Ishikawa (cell line): ENCODE results near the gene PKP1.

Experiments used
- CEBPB ChIP-seq: IDR thresholded peaks from 2 replicates; pipeline ENCODE4 v1.6.1; 2012
- EGR1 ChIP-seq: IDR thresholded peaks from 2 replicates; pipeline ENCODE4 v1.6.1; 2012
- EP300 ChIP-seq: IDR thresholded peaks from 2 replicates; pipeline ENCODE4 v1.6.1; 2012; ENCODE audit warnings: borderline replicate concordance
- FOXM1 ChIP-seq: IDR thresholded peaks from 2 replicates; pipeline ENCODE4 v1.6.1; 2012; ENCODE audit warnings: low read depth, borderline replicate concordance
- RAD21 ChIP-seq: IDR thresholded peaks from 2 replicates; pipeline ENCODE4 v1.6.1; 2012; ENCODE audit warnings: low read depth
- TAF1 ChIP-seq: IDR thresholded peaks from 2 replicates; pipeline ENCODE4 v1.6.1; 2012; ENCODE audit warnings: low read depth, mild to moderate bottlenecking
- ZBTB7A ChIP-seq: IDR thresholded peaks from 2 replicates; pipeline ENCODE4 v1.6.1; 2012; ENCODE audit warnings: low read depth
- TF ChIP-seq, protein P1 (sequence below): IDR thresholded peaks from 2 replicates; pipeline ENCODE4 v1.6.1; 2012
- TF ChIP-seq, protein P2 (sequence below): IDR thresholded peaks from 2 replicates; pipeline ENCODE4 v1.6.1; 2012

DNA sequence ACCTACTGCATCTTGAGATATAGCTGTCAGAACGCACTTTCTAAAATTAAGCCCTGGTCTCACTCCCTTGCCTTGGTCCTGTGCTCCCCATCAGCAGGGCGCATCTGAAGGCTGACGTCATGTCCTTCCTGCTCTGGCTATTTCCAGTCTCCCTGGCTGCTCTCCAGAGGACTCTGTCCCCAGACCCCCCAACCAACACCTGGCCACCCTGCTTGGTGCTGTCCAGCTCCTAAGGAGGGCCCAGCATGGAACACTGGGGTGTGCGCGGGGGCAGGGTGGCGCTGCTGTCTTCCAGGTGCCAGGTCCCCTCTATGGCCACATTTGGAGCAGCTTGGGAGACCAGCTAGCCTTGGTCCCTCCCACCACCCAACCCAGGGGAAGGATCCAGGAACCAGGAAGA is 85.9 kb downstream of the PKP1 start:
- TF ChIP-seq EGR1, result no peak
- no peak for TF ChIP-seq RAD21
- TF ChIP-seq FOXM1, result no peak
- TF ChIP-seq ZBTB7A, result no peak
- TF ChIP-seq TAF1, result no peak
- TF ChIP-seq CEBPB, result no peak
- no peak for TF ChIP-seq EP300
- TF ChIP-seq, protein P1, sequence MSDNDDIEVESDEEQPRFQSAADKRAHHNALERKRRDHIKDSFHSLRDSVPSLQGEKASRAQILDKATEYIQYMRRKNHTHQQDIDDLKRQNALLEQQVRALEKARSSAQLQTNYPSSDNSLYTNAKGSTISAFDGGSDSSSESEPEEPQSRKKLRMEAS, result no peak
- TF ChIP-seq, protein P2, sequence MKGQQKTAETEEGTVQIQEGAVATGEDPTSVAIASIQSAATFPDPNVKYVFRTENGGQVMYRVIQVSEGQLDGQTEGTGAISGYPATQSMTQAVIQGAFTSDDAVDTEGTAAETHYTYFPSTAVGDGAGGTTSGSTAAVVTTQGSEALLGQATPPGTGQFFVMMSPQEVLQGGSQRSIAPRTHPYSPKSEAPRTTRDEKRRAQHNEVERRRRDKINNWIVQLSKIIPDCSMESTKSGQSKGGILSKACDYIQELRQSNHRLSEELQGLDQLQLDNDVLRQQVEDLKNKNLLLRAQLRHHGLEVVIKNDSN, result no peak
